Heart left ventricle (tissue), 16 donors: ENCODE results near the gene DDX10. TPM values are rescaled to one million over a fixed set of nuclear protein-coding genes. Genes with fewer than 3 reads are reported as not detected.

Experiments
- ATAC-seq, 4 donors: fragments of 200-7000 bp; cut with Tn5 transposase; one replicate each; pipeline ENCODE4 v1.9.1; 2020 to 2022; ENCODE audit warnings: moderate library complexity in 4 of 4, mild to moderate bottlenecking in 3 of 4, moderate number of reproducible peaks in 1 of 4
- DNase-seq, 5 donors: peaks; one replicate each; pipeline ENCODE4 v3.0.0-alpha.2; 2020
- H3K27ac ChIP-seq, 12 donors: fragments of 200-600 bp; sonication (generic) in 4 of 12; one replicate each; pipeline versions ENCODE4 v1.5.0 to v1.8.0; 2016 to 2022; ENCODE audit warnings: mild to moderate bottlenecking in 2 of 12
- H3K27me3 ChIP-seq, 9 donors: fragments of 200-600 bp; sonication (generic) in 2 of 9; one replicate each; pipeline versions ENCODE4 v1.5.1 to v1.8.0; 2016 to 2022; ENCODE audit warnings: mild to moderate bottlenecking in 3 of 9
- H3K36me3 ChIP-seq, 9 donors: fragments of 200-600 bp; sonication (generic) in 2 of 9; one replicate each; pipeline versions ENCODE4 v1.5.0 to v1.8.0; 2018 to 2022; ENCODE audit warnings: mild to moderate bottlenecking in 2 of 9
- H3K4me1 ChIP-seq, 12 donors: fragments of 200-600 bp; sonication (generic) in 4 of 12; one replicate each; pipeline versions ENCODE4 v1.5.0 to v1.8.0; 2016 to 2022; ENCODE audit warnings: mild to moderate bottlenecking in 3 of 12
- H3K4me3 ChIP-seq, 12 donors: fragments of 200-600 bp; sonication (generic) in 4 of 12; one replicate each; pipeline versions ENCODE4 v1.5.0 to v1.8.0; 2017 to 2022; ENCODE audit warnings: mild to moderate bottlenecking in 9 of 12, moderate library complexity in 4 of 12
- H3K9me3 ChIP-seq, 12 donors: fragments of 200-600 bp; sonication (generic) in 4 of 12; one replicate each; pipeline versions ENCODE4 v1.5.0 to v1.8.0; 2016 to 2022; ENCODE audit warnings: mild to moderate bottlenecking in 1 of 12
- POLR2A ChIP-seq, 2 donors: fragments of 450-650 bp; IDR thresholded peaks; one replicate each; pipeline ENCODE4 v1.6.1; 2017; ENCODE audit warnings: antibody characterized with exemption in 2 of 2, mild to moderate bottlenecking in 2 of 2, moderate library complexity in 2 of 2
- WGBS, 4 donors: extraction: QIAGEN DNeasy Blood & Tissue Kit in 2 of 4; methylation state at CpG; one replicate each; pipeline versions ENCODE4 v1.1.5 to v1.1.7; 2013 to 2018; 5-methylcytosine and 5-hydroxymethylcytosine counted together
- intact Hi-C, 10 donors: fragments of 100-400 bp; cut with DNase I; formaldehyde crosslinking; loops; one replicate each; pipeline versions ENCODE4 v1.11.1 to v1.14.2; 2022
- polyA plus RNA-seq, 2 donors: library from polyadenylated mRNA; stranded (reverse); fragments of 200-250 nt; gene quantifications; one replicate each; pipeline ENCODE4 v1.2.3, GENCODE V29; 2013
- total RNA-seq, 9 donors: library from RNA; depleted of rRNA in 2 of 9; stranded (reverse); fragments of >200 nt in 2 of 9; fragmentation: NEBNext Ultra II Directional in 3 of 9; extraction: Animal tissue kit (Norgen Biotek cat#: 25700) in 3 of 9; gene quantifications; one replicate each; pipeline versions ENCODE4 v1.1.0 to v1.2.4, GENCODE V29; 2016 to 2023
- TF ChIP-seq, protein P1 (sequence below), 12 donors: fragments of 200-600 bp; sonication (generic) in 4 of 12; IDR thresholded peaks; one replicate each; pipeline versions ENCODE4 v1.5.0 to v1.8.0; 2018 to 2022; ENCODE audit warnings: antibody characterized with exemption in 12 of 12, mild to moderate bottlenecking in 5 of 12
- donor health status: ischemic (EF 13 %, LVEDD 7.1; RV severe dilation, severe dysfunction).
- donor health status: healthy with polysubstance abuse.
- donor health status: DM: no; HTN: yes; CAD: no.
- donor health status: DM: no; HTN: no; CAD: no.
- donor health status: ischemic (EF 25% LVEDD 6.9; RV normal size, moderate dysfunction).
- donor health status: ischemic (EF 25% LVEDD 5.7; RV mildly dilated, moderate dysfunction).
- donor health status: healthy.
- donor health status: DM: yes; HTN: yes; CAD: no.
- donor health status: ischemic (EF 35%, LVEDD 5.7; RV mildly dilated, moderate dysfunction).
- donor health status: nonischemic (EF 11% LVEDD 7.7; RV severe dilation, severe dysfunction).
- donor health status: DM: yes; HTN: yes; CAD: no.
- donor health status: PGD.
- donor health status: ischemic (EF 29% LVEDD 5.4; RV normal size, mild dysfunction).
- donor health status: nonischemic (EF 23%, LVEDD 6.1; RV moderate dilation, normal function).

DDX10 gene
- total and polyA plus RNA-seq, 11 donors = 8.3 to 17.2 (median 12.1) TPM

GRCh38 chr11:108715239-108715638 lies 50.4 kb downstream of the DDX10 start:
- H3K9me3 ChIP-seq = peaks cover 0 to 12% (median 0%) of the 10 kb centered on the region in 12 donors
- intact Hi-C loops = no loop called here
- TF ChIP-seq, protein P1, sequence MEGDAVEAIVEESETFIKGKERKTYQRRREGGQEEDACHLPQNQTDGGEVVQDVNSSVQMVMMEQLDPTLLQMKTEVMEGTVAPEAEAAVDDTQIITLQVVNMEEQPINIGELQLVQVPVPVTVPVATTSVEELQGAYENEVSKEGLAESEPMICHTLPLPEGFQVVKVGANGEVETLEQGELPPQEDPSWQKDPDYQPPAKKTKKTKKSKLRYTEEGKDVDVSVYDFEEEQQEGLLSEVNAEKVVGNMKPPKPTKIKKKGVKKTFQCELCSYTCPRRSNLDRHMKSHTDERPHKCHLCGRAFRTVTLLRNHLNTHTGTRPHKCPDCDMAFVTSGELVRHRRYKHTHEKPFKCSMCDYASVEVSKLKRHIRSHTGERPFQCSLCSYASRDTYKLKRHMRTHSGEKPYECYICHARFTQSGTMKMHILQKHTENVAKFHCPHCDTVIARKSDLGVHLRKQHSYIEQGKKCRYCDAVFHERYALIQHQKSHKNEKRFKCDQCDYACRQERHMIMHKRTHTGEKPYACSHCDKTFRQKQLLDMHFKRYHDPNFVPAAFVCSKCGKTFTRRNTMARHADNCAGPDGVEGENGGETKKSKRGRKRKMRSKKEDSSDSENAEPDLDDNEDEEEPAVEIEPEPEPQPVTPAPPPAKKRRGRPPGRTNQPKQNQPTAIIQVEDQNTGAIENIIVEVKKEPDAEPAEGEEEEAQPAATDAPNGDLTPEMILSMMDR (IDR thresholded peaks at IDR 0.05) = no peak
- TF ChIP-seq POLR2A (IDR thresholded peaks at IDR 0.05) = no peak
- no peaks in the 10 kb centered on the region for H3K4me1 ChIP-seq
- ATAC-seq (no peak), DNase-seq (no peak)
- 92 to 98% (median 93%) methylated on average over 2 of the region's 2 CpGs for WGBS, 4 donors
- H3K4me3 ChIP-seq = no peak overlapping the region
- no peaks in the 10 kb centered on the region for H3K27me3 ChIP-seq
- H3K36me3 ChIP-seq = peaks cover 0 to 60% (median 26%) of the 10 kb centered on the region in 9 donors
- H3K27ac ChIP-seq = no peak overlapping the region

DNA sequence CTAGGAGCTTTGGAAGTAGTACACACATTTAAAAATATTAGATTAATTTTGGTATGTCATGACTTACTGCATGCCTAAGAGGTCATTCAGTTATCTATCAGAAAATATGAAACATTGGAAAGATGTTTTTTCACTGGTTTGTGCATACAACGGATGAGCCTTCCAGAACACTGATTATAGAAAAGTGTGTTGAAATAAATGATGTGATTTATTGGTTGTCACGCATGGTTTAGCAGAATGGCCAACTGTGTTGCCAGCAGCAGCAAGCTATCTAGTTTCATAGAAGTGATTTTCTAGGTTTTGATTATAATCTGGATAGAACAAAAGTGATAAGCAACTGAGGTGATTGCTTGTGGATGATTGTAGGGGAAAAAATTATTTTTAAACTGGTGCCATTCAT lies 53.6 kb downstream of the DDX10 start:
- TF ChIP-seq, protein P1 (IDR thresholded peaks at IDR 0.05) = no peak
- TF ChIP-seq POLR2A (IDR thresholded peaks at IDR 0.05) = no peak

GRCh38 chr11:108724974-108725689 lies 60.3 kb downstream of the DDX10 start:
- DNase-seq = no peak
- TF ChIP-seq POLR2A (IDR thresholded peaks at IDR 0.05) = no peak
- TF ChIP-seq, protein P1 (IDR thresholded peaks at IDR 0.05) = no peak
- Histone ChIP-seq H3K4me1 (no peaks in the 10 kb centered on the region), H3K36me3 (peaks cover 0 to 38% (median 23%) of the 10 kb centered on the region in 9 donors), H3K27me3 (no peaks in the 10 kb centered on the region), H3K4me3 (no peak overlapping the region), H3K27ac (no peak overlapping the region), H3K9me3 (peaks cover 0 to 12% (median 0%) of the 10 kb centered on the region in 12 donors)
- 52 to 79% (median 79%) methylated on average over 5 of the region's 5 CpGs for WGBS, 4 donors
- intact Hi-C loops = no loop called here
- no peak for ATAC-seq

More for the DNA sequence above, 53.6 kb downstream of the DDX10 start:
- Histone ChIP-seq H3K27ac (no peak overlapping the region), H3K27me3 (no peaks in the 10 kb centered on the region), H3K36me3 (peaks cover 0 to 69% (median 26%) of the 10 kb centered on the region in 9 donors), H3K9me3 (no peaks in the 10 kb centered on the region), H3K4me3 (no peak overlapping the region), H3K4me1 (no peaks in the 10 kb centered on the region)
- WGBS, 4 donors = 87 to 94% (median 90%) methylated on average over 2 of the region's 2 CpGs
- intact Hi-C loops = no loop called here
- no peak for ATAC-seq
- no peak for DNase-seq

DNA sequence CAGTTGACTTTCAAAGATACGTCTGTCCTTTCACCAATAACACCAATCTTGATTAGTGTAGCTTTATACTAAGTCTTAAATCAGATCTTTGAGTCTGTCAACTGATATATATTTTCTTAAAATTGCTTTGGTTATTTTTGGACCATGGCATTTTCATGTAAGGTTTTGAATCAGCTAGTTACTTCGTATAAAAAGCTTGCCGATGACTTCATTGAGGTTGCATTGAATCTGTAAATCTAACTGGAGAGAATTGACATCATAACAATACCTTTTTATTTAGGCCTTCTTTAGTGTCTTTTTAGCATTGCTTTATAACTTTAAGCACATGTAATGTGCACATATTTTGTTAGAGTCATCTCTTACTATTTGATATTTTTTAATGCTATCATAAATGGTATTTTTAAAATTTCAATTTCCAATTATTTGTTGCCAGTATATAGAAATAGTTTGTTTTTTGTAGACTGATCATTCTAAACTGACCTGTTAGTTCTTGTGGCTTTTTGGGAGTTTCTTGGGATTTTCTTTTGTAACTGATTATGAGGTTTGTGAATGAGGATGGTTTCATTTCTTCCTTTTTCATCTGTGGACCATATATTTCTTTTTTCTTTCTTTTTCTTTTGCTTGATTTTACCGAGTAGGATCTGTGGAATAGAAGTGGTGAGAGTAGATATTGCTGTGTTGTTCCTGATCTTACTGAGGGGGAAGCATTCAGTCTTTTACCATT lies 61.4 kb downstream of the DDX10 start:
- WGBS, 4 donors = 77 to 90% (median 88%) methylated on average over 4 of the region's 4 CpGs
- Histone ChIP-seq H3K27ac (no peak overlapping the region), H3K27me3 (no peaks in the 10 kb centered on the region), H3K36me3 (peaks cover 0 to 33% (median 19%) of the 10 kb centered on the region in 9 donors), H3K4me3 (no peak overlapping the region), H3K9me3 (peaks cover 0 to 12% (median 0%) of the 10 kb centered on the region in 12 donors), H3K4me1 (no peaks in the 10 kb centered on the region)
- ATAC-seq (no peak), DNase-seq (no peak)
- TF ChIP-seq, protein P1 (IDR thresholded peaks at IDR 0.05) = no peak
- TF ChIP-seq POLR2A (IDR thresholded peaks at IDR 0.05) = no peak
- intact Hi-C loops = no loop called here
